ENCODE data around the gene EPHA7.

EPHA7 gene

DNA sequence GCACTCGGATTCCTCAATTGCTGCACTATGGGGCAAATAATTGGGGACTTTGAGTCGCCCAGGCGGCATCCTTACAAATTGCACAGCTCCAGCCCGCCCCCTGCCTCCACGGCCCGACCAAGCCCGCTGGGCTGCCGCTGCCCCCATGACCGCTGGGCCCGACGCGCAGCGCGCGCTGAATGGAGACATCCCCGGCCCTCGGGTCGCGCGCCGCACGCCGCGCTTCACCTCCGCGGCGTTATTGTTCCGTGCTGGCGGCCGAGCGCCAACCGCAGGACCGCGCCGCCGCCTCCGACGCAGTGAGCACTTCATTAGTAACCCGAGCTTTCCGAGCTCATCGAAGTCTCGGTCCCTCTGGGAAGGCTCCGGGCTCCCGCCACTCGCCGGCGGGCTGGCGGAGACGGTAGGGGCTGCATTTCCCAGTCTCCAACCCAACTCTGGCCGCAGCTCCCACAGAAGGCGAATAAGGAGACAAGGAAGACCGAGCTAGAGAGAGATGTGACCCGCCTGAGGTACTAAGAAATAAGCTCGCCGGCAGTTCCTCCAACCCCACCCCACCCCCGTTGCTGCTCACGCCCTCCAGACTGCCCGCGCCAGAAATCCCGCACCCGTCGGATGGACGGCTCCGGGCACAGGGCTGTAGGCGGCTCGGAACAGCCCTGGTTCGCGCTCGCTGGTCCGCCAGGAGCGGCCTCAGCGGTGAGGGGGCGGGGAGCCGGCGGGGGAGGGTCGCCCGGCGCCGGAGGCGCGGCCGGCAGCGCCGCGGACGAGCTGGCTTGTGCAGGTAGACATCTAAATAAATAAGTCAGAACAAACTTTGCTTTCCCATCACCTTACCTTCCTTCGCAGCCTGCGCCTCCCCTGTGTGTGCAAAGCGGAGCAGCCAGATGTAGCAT is 703 bp downstream of the EPHA7 start (continued):
- 0 out of 2 replicates have a peak, but pooled peaks have one; percentile 40 for TF ChIP-seq ZNF449 (tag by site-specific recombination; IDR thresholded peaks at IDR 0.05)
- TF ChIP-seq, protein P1, sequence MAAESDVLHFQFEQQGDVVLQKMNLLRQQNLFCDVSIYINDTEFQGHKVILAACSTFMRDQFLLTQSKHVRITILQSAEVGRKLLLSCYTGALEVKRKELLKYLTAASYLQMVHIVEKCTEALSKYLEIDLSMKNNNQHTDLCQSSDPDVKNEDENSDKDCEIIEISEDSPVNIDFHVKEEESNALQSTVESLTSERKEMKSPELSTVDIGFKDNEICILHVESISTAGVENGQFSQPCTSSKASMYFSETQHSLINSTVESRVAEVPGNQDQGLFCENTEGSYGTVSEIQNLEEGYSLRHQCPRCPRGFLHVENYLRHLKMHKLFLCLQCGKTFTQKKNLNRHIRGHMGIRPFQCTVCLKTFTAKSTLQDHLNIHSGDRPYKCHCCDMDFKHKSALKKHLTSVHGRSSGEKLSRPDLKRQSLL (tag by site-specific recombination; IDR thresholded peaks at IDR 0.05), result no peak
- no peak for TF ChIP-seq SALL2 (tag by site-specific recombination; IDR thresholded peaks at IDR 0.05; ENCODE audit: borderline replicate concordance)
- TF ChIP-seq, protein P2, sequence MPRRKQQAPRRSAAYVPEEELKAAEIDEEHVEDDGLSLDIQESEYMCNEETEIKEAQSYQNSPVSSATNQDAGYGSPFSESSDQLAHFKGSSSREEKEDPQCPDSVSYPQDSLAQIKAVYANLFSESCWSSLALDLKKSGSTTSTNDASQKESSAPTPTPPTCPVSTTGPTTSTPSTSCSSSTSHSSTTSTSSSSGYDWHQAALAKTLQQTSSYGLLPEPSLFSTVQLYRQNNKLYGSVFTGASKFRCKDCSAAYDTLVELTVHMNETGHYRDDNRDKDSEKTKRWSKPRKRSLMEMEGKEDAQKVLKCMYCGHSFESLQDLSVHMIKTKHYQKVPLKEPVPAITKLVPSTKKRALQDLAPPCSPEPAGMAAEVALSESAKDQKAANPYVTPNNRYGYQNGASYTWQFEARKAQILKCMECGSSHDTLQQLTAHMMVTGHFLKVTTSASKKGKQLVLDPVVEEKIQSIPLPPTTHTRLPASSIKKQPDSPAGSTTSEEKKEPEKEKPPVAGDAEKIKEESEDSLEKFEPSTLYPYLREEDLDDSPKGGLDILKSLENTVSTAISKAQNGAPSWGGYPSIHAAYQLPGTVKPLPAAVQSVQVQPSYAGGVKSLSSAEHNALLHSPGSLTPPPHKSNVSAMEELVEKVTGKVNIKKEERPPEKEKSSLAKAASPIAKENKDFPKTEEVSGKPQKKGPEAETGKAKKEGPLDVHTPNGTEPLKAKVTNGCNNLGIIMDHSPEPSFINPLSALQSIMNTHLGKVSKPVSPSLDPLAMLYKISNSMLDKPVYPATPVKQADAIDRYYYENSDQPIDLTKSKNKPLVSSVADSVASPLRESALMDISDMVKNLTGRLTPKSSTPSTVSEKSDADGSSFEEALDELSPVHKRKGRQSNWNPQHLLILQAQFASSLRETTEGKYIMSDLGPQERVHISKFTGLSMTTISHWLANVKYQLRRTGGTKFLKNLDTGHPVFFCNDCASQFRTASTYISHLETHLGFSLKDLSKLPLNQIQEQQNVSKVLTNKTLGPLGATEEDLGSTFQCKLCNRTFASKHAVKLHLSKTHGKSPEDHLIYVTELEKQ (tag by site-specific recombination; IDR thresholded peaks at IDR 0.05; ENCODE audit: borderline replicate concordance), result no peak
- TF ChIP-seq ZNF837 (tag by site-specific recombination; IDR thresholded peaks at IDR 0.05), result no peak
- TF ChIP-seq ZNF600 (tag by site-specific recombination; IDR thresholded peaks at IDR 0.05), result peak; percentile 47; the same call in 1 of the 2 replicates
- 0 out of 2 replicates have a peak, but pooled peaks have one; percentile 13 for TF ChIP-seq ZNF398 (tag by site-specific recombination; IDR thresholded peaks at IDR 0.05)
- no peak for TF ChIP-seq ZNF274 (IDR thresholded peaks at IDR 0.05; ENCODE audit: low read length)
- TF ChIP-seq ZNF274 (tag by site-specific recombination; IDR thresholded peaks at IDR 0.05; ENCODE audit: borderline replicate concordance), result no peak
- TF ChIP-seq, protein P3, sequence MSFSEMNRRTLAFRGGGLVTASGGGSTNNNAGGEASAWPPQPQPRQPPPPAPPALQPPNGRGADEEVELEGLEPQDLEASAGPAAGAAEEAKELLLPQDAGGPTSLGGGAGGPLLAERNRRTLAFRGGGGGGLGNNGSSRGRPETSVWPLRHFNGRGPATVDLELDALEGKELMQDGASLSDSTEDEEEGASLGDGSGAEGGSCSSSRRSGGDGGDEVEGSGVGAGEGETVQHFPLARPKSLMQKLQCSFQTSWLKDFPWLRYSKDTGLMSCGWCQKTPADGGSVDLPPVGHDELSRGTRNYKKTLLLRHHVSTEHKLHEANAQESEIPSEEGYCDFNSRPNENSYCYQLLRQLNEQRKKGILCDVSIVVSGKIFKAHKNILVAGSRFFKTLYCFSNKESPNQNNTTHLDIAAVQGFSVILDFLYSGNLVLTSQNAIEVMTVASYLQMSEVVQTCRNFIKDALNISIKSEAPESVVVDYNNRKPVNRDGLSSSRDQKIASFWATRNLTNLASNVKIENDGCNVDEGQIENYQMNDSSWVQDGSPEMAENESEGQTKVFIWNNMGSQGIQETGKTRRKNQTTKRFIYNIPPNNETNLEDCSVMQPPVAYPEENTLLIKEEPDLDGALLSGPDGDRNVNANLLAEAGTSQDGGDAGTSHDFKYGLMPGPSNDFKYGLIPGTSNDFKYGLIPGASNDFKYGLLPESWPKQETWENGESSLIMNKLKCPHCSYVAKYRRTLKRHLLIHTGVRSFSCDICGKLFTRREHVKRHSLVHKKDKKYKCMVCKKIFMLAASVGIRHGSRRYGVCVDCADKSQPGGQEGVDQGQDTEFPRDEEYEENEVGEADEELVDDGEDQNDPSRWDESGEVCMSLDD (tag by site-specific recombination; IDR thresholded peaks at IDR 0.05), result no peak
- TF ChIP-seq, protein P4, sequence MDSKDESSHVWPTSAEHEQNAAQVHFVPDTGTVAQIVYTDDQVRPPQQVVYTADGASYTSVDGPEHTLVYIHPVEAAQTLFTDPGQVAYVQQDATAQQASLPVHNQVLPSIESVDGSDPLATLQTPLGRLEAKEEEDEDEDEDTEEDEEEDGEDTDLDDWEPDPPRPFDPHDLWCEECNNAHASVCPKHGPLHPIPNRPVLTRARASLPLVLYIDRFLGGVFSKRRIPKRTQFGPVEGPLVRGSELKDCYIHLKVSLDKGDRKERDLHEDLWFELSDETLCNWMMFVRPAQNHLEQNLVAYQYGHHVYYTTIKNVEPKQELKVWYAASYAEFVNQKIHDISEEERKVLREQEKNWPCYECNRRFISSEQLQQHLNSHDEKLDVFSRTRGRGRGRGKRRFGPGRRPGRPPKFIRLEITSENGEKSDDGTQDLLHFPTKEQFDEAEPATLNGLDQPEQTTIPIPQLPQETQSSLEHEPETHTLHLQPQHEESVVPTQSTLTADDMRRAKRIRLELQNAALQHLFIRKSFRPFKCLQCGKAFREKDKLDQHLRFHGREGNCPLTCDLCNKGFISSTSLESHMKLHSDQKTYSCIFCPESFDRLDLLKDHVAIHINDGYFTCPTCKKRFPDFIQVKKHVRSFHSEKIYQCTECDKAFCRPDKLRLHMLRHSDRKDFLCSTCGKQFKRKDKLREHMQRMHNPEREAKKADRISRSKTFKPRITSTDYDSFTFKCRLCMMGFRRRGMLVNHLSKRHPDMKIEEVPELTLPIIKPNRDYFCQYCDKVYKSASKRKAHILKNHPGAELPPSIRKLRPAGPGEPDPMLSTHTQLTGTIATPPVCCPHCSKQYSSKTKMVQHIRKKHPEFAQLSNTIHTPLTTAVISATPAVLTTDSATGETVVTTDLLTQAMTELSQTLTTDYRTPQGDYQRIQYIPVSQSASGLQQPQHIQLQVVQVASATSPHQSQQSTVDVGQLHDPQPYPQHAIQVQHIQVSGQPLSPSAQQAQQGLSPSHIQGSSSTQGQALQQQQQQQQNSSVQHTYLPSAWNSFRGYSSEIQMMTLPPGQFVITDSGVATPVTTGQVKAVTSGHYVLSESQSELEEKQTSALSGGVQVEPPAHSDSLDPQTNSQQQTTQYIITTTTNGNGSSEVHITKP (tag by site-specific recombination; IDR thresholded peaks at IDR 0.05), result peak; percentile 31; the same call in 1 of the 2 replicates
- peak; percentile 55 for TF ChIP-seq EGR2 (tag by site-specific recombination; IDR thresholded peaks at IDR 0.05; ENCODE audit: low read depth)
- TF ChIP-seq ZNF621 (tag by site-specific recombination; IDR thresholded peaks at IDR 0.05), result no peak
- TF ChIP-seq ZBTB8A (tag by site-specific recombination; IDR thresholded peaks at IDR 0.05), result peak; percentile 49; the same call in 1 of the 2 replicates
- TF ChIP-seq ZFP3 (tag by site-specific recombination; IDR thresholded peaks at IDR 0.05; ENCODE audit: low read depth), result no peak
- peak; percentile 65 for TF ChIP-seq SP2 (tag by site-specific recombination; IDR thresholded peaks at IDR 0.05)
- no peak for TF ChIP-seq ZNF138 (tag by site-specific recombination; IDR thresholded peaks at IDR 0.05; ENCODE audit: borderline replicate concordance)
- TF ChIP-seq ZNF660 (tag by site-specific recombination; IDR thresholded peaks at IDR 0.05), result 0 out of 2 replicates have a peak, but pooled peaks have one; percentile 29
- no peak for TF ChIP-seq ZNF174 (tag by site-specific recombination; IDR thresholded peaks at IDR 0.05)
- no peak for TF ChIP-seq SETDB1 (IDR thresholded peaks at IDR 0.05; ENCODE audit: insufficient read length, low read length)
- TF ChIP-seq ZNF366 (tag by site-specific recombination; conservative IDR thresholded peaks at IDR 0.05), result no peak
- TF ChIP-seq HOXC10 (CRISPR knock-in tag; IDR thresholded peaks at IDR 0.05), result no peak
